ENCODE results near the gene ZNF385B. TPM values are rescaled to one million over a fixed set of nuclear protein-coding genes. Genes with fewer than 3 reads are reported as not detected.

The ZNF385B gene
- polyA plus RNA-seq, 1 of the 3 experiments (the other 2 are of a cell fraction): 0.16 TPM

DNA sequence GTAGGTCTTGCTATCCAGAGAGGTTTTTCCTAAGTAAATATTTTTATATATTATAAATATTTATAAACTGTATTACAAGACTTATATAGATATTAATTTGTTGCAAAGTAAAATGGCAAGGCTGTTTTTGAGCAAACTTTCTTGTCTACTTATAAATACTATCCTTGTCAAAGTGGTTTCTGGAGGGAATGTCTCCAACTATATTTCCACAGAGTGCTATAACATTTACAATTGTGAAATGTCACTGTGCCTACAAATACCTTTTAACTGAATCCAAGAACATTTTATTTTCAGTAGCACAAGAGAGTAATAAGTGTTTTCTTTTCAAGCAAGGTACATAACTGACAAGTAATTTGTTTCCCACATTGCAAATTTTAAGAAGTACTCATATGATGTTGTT lies 256.8 kb downstream of the ZNF385B start:
- Histone ChIP-seq H4K20me1 (ENCODE audit: insufficient read depth) (no peaks in the 10 kb centered on the region), H3K27ac (ENCODE audit: low read depth in 2 of 2, low read length in 1 of 2) (no peak overlapping the region), H3K9ac (no peak overlapping the region), H3K4me1 (ENCODE audit: control insufficient read depth in 1 of 2, insufficient read depth in 2 of 2, low read depth in 1 of 2, low read length in 1 of 2) (peaks cover 0 to 4% of the 10 kb centered on the region in 2 experiments; a peak in 2 of 4 replicates), H3K79me2 (ENCODE audit: insufficient read depth) (no peaks in the 10 kb centered on the region), H3K36me3 (replicated peaks in 1 of 2; ENCODE audit: control insufficient read depth in 1 of 2, insufficient read depth in 2 of 2, low read length in 1 of 2) (no peaks in the 10 kb centered on the region), H3K9me3 (no peaks in the 10 kb centered on the region), H2AFZ (ENCODE audit: low read depth) (0 out of 2 replicates have a peak overlapping the region, but pooled peaks have one; percentile 9), H3K4me3 (ENCODE audit: low read depth in 2 of 2, low read length in 1 of 2) (no peak overlapping the region), H3K9me2 (no peaks in the 10 kb centered on the region), H3F3A (replicated peaks; ENCODE audit: insufficient read depth) (no peaks in the 10 kb centered on the region), H3K4me2 (no peak overlapping the region), H3K27me3 (ENCODE audit: insufficient read depth) (no peaks in the 10 kb centered on the region)
- POLR2A ChIA-PET: no interaction called here
- CTCF ChIA-PET: interaction anchor here (1.8 kb wide), 1 partner anchor 12 kb away, joined by 5 read pairs; no protein-coding TSS in a partner anchor
- TF ChIP-seq SIN3A (IDR thresholded peaks at IDR 0.05; ENCODE audit: borderline replicate concordance, low read depth, low read length): no peak
- no peak for TF ChIP-seq SMC3 (IDR thresholded peaks at IDR 0.05; ENCODE audit: low read depth, low read length)
- no peak for DNase-seq

DNA sequence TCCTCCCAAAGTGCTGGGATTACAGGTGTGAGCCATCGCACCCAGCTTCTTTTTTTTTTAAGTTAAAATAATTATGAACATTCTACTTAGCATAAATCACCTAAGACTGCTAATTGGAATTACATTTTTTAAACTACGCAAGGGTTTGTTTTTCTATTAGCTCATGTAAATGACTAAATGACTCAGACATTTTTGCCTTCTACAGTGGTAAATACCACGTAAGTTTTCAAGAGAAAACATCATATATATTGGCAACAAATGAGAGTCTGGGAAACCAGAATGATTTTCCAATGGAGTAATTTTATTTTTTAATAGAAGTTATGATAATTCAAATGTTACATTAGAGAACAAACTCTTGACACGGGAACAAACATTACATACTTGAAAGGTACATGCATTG lies 259.0 kb downstream of the ZNF385B start:
- ChIA-PET CTCF (no interaction called here), POLR2A (no interaction called here)
- Histone ChIP-seq H4K20me1 (ENCODE audit: insufficient read depth) (no peaks in the 10 kb centered on the region), H3K4me2 (no peak overlapping the region), H3K4me3 (ENCODE audit: low read depth in 2 of 2, low read length in 1 of 2) (no peak overlapping the region), H2AFZ (ENCODE audit: low read depth) (no peak overlapping the region), H3K9me2 (no peaks in the 10 kb centered on the region), H3F3A (replicated peaks; ENCODE audit: insufficient read depth) (no peaks in the 10 kb centered on the region), H3K9ac (no peak overlapping the region), H3K27ac (ENCODE audit: low read depth in 2 of 2, low read length in 1 of 2) (no peak overlapping the region), H3K79me2 (ENCODE audit: insufficient read depth) (no peaks in the 10 kb centered on the region), H3K9me3 (no peaks in the 10 kb centered on the region), H3K36me3 (replicated peaks in 1 of 2; ENCODE audit: control insufficient read depth in 1 of 2, insufficient read depth in 2 of 2, low read length in 1 of 2) (no peaks in the 10 kb centered on the region), H3K27me3 (ENCODE audit: insufficient read depth) (no peaks in the 10 kb centered on the region), H3K4me1 (ENCODE audit: control insufficient read depth in 1 of 2, insufficient read depth in 2 of 2, low read depth in 1 of 2, low read length in 1 of 2) (peaks cover 0 to 4% of the 10 kb centered on the region in 2 experiments; a peak in 2 of 4 replicates)
- TF ChIP-seq TEAD4 (IDR thresholded peaks at IDR 0.05; ENCODE audit: borderline replicate concordance, insufficient read depth) (no peak), FOXJ3 (CRISPR knock-in tag; IDR thresholded peaks at IDR 0.05) (no peak), RCOR1 (IDR thresholded peaks at IDR 0.05; ENCODE audit: low read length) (no peak)
- TF ChIP-seq, protein P1, sequence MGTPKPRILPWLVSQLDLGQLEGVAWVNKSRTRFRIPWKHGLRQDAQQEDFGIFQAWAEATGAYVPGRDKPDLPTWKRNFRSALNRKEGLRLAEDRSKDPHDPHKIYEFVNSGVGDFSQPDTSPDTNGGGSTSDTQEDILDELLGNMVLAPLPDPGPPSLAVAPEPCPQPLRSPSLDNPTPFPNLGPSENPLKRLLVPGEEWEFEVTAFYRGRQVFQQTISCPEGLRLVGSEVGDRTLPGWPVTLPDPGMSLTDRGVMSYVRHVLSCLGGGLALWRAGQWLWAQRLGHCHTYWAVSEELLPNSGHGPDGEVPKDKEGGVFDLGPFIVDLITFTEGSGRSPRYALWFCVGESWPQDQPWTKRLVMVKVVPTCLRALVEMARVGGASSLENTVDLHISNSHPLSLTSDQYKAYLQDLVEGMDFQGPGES (IDR thresholded peaks at IDR 0.05; ENCODE audit: low read depth, low read length): no peak
- TF ChIP-seq, protein P2, sequence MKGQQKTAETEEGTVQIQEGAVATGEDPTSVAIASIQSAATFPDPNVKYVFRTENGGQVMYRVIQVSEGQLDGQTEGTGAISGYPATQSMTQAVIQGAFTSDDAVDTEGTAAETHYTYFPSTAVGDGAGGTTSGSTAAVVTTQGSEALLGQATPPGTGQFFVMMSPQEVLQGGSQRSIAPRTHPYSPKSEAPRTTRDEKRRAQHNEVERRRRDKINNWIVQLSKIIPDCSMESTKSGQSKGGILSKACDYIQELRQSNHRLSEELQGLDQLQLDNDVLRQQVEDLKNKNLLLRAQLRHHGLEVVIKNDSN (IDR thresholded peaks at IDR 0.05; ENCODE audit: borderline replicate concordance, low read depth): no peak
- no peak for DNase-seq
- 88% methylated on average over 4 of the region's 4 CpGs for WGBS (ENCODE audit: low lambda C conversion rate)

DNA sequence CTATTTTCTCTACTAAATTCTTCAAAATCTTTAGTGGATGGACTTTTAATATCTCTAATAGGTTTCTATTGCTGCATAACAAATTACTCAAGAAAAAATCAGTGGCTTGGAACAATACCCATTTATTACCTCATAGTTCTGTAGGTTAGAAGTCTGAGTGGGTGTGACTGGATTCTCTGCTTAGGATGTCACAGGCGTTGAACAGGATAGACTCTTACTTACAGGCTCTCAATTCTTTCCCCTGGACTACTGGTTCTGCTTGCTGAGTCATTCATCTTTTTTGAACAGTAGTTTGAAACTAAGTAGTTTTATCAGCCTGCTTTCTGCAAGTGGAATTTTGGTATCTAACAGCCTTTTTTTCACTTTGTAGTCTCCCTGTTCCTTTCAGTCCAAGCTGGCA lies 265.4 kb downstream of the ZNF385B start:
- no peak overlapping the region for H3K4me2 ChIP-seq
- ChIA-PET CTCF (interaction anchor here (1.1 kb wide), 1 partner anchor 19 kb away, joined by 3 read pairs; no protein-coding TSS in a partner anchor), POLR2A (no interaction called here)
- no peak overlapping the region for H3K4me3 ChIP-seq (ENCODE audit: low read depth in 2 of 2, low read length in 1 of 2)
- H3K9me2 ChIP-seq: no peaks in the 10 kb centered on the region
- H2AFZ ChIP-seq (ENCODE audit: low read depth): no peak overlapping the region
- H3K9me3 ChIP-seq: no peaks in the 10 kb centered on the region
- DNase-seq: no peak
- H3K36me3 ChIP-seq (replicated peaks in 1 of 2; ENCODE audit: control insufficient read depth in 1 of 2, insufficient read depth in 2 of 2, low read length in 1 of 2): no peaks in the 10 kb centered on the region
- peaks cover 0 to 12% of the 10 kb centered on the region in 2 experiments; a peak in 2 of 4 replicates for H3K4me1 ChIP-seq (ENCODE audit: control insufficient read depth in 1 of 2, insufficient read depth in 2 of 2, low read depth in 1 of 2, low read length in 1 of 2)
- no peaks in the 10 kb centered on the region for H3K79me2 ChIP-seq (ENCODE audit: insufficient read depth)
- 67% methylated on average over 1 of the region's 1 CpG for WGBS (ENCODE audit: low lambda C conversion rate)
- peaks cover 7% of the 10 kb centered on the region for H3F3A ChIP-seq (replicated peaks; ENCODE audit: insufficient read depth)
- peak; percentile 7; the same call in 1 of the 2 replicates for TF ChIP-seq FOSL2 (IDR thresholded peaks at IDR 0.05; ENCODE audit: borderline replicate concordance, low read depth)
- TF ChIP-seq, protein P3, sequence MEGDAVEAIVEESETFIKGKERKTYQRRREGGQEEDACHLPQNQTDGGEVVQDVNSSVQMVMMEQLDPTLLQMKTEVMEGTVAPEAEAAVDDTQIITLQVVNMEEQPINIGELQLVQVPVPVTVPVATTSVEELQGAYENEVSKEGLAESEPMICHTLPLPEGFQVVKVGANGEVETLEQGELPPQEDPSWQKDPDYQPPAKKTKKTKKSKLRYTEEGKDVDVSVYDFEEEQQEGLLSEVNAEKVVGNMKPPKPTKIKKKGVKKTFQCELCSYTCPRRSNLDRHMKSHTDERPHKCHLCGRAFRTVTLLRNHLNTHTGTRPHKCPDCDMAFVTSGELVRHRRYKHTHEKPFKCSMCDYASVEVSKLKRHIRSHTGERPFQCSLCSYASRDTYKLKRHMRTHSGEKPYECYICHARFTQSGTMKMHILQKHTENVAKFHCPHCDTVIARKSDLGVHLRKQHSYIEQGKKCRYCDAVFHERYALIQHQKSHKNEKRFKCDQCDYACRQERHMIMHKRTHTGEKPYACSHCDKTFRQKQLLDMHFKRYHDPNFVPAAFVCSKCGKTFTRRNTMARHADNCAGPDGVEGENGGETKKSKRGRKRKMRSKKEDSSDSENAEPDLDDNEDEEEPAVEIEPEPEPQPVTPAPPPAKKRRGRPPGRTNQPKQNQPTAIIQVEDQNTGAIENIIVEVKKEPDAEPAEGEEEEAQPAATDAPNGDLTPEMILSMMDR (IDR thresholded peaks at IDR 0.05): no peak
- H3K27ac ChIP-seq (ENCODE audit: low read depth in 2 of 2, low read length in 1 of 2): no peak overlapping the region
- no peak overlapping the region for H3K9ac ChIP-seq
- H4K20me1 ChIP-seq (ENCODE audit: insufficient read depth): no peaks in the 10 kb centered on the region
- H3K27me3 ChIP-seq (ENCODE audit: insufficient read depth): no peaks in the 10 kb centered on the region
